Cardiac fibroblast (primary cell): ENCODE measurements around the gene DNAAF5.

ENCODE experiments used
- DNase-seq, 2 donors: peaks; one replicate each; pipeline versions ENCODE4 v3.0.0 to v3.0.0-alpha.2; 2010; ENCODE audit warnings: low read depth in 2 of 2
- H3K4me3 ChIP-seq, 2 donors: replicated peaks in 1 of 2; 1 replicate in 1 of 2; 2 replicates in 1 of 2; pipeline ENCODE4 v1.5.1; 2011; ENCODE audit warnings: low read depth in 2 of 2, low read length in 2 of 2, mild to moderate bottlenecking in 2 of 2, moderate library complexity in 1 of 2
- TF ChIP-seq, protein P1 (sequence below): IDR thresholded peaks from one replicate; pipeline ENCODE4 v1.5.1; 2011; ENCODE audit warnings: low read depth, mild to moderate bottlenecking, low read length, inconsistent platforms

The DNAAF5 gene

GRCh38 chr7:754531-755412 is 28.3 kb downstream of the DNAAF5 start:
- no peak for DNase-seq
- TF ChIP-seq, protein P1, sequence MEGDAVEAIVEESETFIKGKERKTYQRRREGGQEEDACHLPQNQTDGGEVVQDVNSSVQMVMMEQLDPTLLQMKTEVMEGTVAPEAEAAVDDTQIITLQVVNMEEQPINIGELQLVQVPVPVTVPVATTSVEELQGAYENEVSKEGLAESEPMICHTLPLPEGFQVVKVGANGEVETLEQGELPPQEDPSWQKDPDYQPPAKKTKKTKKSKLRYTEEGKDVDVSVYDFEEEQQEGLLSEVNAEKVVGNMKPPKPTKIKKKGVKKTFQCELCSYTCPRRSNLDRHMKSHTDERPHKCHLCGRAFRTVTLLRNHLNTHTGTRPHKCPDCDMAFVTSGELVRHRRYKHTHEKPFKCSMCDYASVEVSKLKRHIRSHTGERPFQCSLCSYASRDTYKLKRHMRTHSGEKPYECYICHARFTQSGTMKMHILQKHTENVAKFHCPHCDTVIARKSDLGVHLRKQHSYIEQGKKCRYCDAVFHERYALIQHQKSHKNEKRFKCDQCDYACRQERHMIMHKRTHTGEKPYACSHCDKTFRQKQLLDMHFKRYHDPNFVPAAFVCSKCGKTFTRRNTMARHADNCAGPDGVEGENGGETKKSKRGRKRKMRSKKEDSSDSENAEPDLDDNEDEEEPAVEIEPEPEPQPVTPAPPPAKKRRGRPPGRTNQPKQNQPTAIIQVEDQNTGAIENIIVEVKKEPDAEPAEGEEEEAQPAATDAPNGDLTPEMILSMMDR = no peak

GRCh38 chr7:755413-755805 is 28.9 kb downstream of the DNAAF5 start:
- no peak for DNase-seq
- no peak overlapping the region for H3K4me3 ChIP-seq
- TF ChIP-seq, protein P1 = no peak

More at GRCh38 chr7:754531-755412, 28.3 kb downstream of the DNAAF5 start:
- no peak overlapping the region for H3K4me3 ChIP-seq

DNA sequence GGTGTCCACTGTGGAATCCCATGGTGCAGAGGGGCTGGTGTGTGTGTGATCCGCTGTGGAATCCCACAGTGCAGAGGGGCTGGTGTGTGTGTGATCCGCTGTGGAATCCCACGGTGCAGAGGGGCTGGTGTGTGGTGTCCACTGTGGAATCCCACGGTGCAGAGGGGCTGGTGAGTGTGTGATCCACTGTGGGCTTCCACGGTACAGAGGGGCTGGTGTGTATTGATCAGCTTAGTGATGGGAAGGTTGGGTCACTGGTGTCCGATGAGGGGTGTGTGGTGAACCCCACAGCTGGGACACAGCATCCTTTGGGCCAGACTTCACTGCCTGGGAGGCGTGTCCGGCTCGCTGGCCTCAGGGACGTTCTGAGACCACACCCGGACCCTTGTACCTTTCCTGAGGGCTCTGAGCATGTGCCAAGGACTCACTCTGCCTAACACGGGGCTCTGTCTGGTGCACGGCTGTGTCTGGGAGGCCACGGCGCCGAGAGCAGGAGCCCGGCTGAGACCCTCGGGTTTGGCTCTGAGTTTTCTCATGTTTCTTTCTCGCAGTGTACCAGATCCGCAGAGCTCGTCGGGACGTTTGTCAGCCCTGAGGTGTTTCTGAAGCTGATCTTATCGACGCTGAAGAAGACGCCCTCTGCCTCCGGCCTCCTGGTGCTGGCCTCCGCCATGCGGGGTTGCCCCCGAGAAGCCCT is 29.9 kb downstream of the DNAAF5 start:
- DNase-seq = no peak
- no peak overlapping the region for H3K4me3 ChIP-seq
- TF ChIP-seq, protein P1 = no peak

DNA sequence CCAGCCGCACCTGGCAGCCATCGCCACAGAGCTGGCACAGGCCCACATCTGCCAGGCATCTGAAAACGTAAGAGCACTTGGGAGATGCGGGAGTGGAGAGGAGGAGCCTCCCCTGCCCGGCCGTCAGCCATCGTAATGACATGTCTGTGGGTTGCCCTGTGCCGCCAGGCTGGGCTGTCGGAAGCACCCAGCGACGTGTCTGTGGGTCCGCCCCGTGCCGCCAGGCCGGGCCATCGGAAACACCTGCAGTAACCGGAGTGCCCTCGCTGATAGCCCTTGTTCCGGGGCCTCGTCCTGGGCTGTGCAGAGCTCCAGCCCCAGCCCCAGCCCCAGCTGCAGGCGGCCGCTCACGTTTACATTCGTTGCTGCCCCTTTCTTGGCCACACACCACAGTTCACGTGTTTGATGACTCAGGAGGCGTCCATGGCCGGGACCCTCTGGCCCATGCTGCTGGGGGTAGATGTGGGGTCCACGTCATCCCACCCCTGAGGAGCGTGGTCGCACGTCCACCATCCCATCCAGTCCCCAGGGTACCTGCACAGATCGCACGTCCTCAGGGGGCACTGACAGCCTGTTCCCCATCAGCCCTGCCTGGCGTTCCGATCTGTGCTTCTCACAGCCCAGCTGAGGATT is 30.5 kb downstream of the DNAAF5 start:
- DNase-seq = no peak
- TF ChIP-seq, protein P1 = no peak
- H3K4me3 ChIP-seq = no peak overlapping the region

DNA sequence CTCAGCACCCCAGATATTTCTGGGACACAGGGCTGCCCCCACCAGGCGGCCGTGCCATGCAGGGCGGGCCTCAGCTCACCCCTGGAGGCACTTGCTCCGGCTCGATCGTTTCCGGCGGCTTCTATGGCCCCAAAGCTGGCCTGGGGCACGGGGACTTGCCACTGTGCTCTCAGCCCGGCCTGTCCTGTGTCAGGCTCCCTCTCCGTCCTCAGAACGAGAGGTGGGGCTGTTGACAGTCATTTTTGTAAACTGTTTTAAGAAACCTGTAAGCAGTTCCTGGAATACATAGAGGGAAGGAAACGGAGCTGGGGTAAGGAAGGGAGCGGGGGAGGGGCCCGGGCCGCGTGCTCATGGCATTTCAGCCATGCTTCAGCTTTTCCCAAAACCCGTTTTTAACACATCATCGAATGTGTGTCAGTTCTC is 31.3 kb downstream of the DNAAF5 start:
- TF ChIP-seq, protein P1 = no peak
- no peak overlapping the region for H3K4me3 ChIP-seq
- DNase-seq = no peak

- TF ChIP-seq, protein P1 = no peak
- no peak for DNase-seq
Observed at GRCh38 chr7:759569-759968, 33.1 kb downstream of the DNAAF5 start.

More at GRCh38 chr7:759569-759968, 33.1 kb downstream of the DNAAF5 start:
- no peak overlapping the region for H3K4me3 ChIP-seq
